ENCODE measurements around the gene MMP28. TPM values are rescaled to one million over a fixed set of nuclear protein-coding genes. Genes with fewer than 3 reads are reported as not detected.

MMP28 gene
- total RNA-seq, 1 experiment from 2014 or later: not detected

GRCh38 chr17:35743626-35744328 is 51.7 kb downstream of the MMP28 start:
- no CpG with 5 or more reads among the region's 7 CpGs for WGBS (ENCODE audit: extremely low coverage, insufficient read length, low lambda C conversion rate)
- H3K27me3 Mint-ChIP-seq (ENCODE audit: low read depth): peaks cover 59% of the 10 kb centered on the region
- Histone ChIP-seq H3K4ac (ENCODE audit: low read depth, low read length) (no peak overlapping the region), H3K23me2 (ENCODE audit: insufficient read length, low read depth, low read length, poor library complexity, severe bottlenecking) (peaks cover 4% of the 10 kb centered on the region), H3K4me2 (ENCODE audit: insufficient read depth, insufficient read length, low read length) (no peak overlapping the region), H3K79me2 (ENCODE audit: insufficient read depth, low read length) (no peaks in the 10 kb centered on the region), H2BK12ac (ENCODE audit: insufficient read length, low read depth, low read length) (no peak overlapping the region), H3K9ac (ENCODE audit: extremely low read depth, insufficient read length, low read length) (no peak overlapping the region), H3K9me3 (ENCODE audit: control insufficient read depth, low read depth, low read length) (no peaks in the 10 kb centered on the region), H3T11ph (ENCODE audit: low read length) (no peak overlapping the region), H3K18ac (ENCODE audit: insufficient read length, low read depth, low read length) (no peak overlapping the region), H2BK5ac (ENCODE audit: insufficient read length, low read length) (no peak overlapping the region), H3K79me1 (ENCODE audit: insufficient read depth, low read depth, low read length, poor library complexity, severe bottlenecking) (no peaks in the 10 kb centered on the region), H2AK5ac (ENCODE audit: insufficient read length, low read length) (no peak overlapping the region), H2BK120ac (ENCODE audit: low read depth, low read length, poor library complexity, severe bottlenecking) (no peak overlapping the region), H4K8ac (replicated peaks; ENCODE audit: insufficient read length, low read depth, low read length) (no peak overlapping the region), H3K14ac (ENCODE audit: insufficient read depth, low read length) (no peak overlapping the region), H2BK15ac (ENCODE audit: low read depth, low read length) (no peak overlapping the region), H4K91ac (ENCODE audit: insufficient read length, low read depth, low read length) (no peak overlapping the region), H3K27me3 (ENCODE audit: insufficient read depth, low read length) (peaks cover 19% of the 10 kb centered on the region; the same call in 1 of the 2 replicates), H2BK20ac (ENCODE audit: low read depth, low read length, poor library complexity, severe bottlenecking) (no peak overlapping the region), H3K27ac (ENCODE audit: insufficient read length, low read depth, low read length) (no peak overlapping the region), H4K20me1 (ENCODE audit: control insufficient read depth, insufficient read depth, insufficient read length) (no peaks in the 10 kb centered on the region), H2AFZ (ENCODE audit: low read length) (no peak overlapping the region), H3K4me1 (ENCODE audit: insufficient read depth, low read length) (no peaks in the 10 kb centered on the region), H3K56ac (ENCODE audit: insufficient read length, low read depth, low read length) (no peak overlapping the region), H4K5ac (ENCODE audit: insufficient read length, low read depth, low read length) (no peak overlapping the region), H3K23ac (ENCODE audit: insufficient read length, low read depth, low read length) (no peak overlapping the region)
- H3K36me3 Mint-ChIP-seq (ENCODE audit: insufficient read depth in 1 of 3, low read depth in 3 of 3): no peaks in the 10 kb centered on the region; a peak in 1 of 7 replicates
- H3K4me1 Mint-ChIP-seq: peaks cover 7 to 16% of the 10 kb centered on the region in 2 experiments
- no peak for TF ChIP-seq CTCF (conservative IDR thresholded peaks at IDR 0.05)
- DNase-seq: peak; percentile 75
- H3K27ac Mint-ChIP-seq: no peak overlapping the region; a peak in 1 of 7 replicates
- H3K4me3 Mint-ChIP-seq: no peak overlapping the region; a peak in 1 of 5 replicates
- H3K9me3 Mint-ChIP-seq: peaks cover 0 to 6% of the 10 kb centered on the region in 2 experiments; a peak in 2 of 5 replicates

All from H9 (cell line).